SU-DHL-6 (cell line): ENCODE results near the gene PPARA.

ENCODE experiments used
- H2AFZ ChIP-seq: fragments of 200-600 bp; sonication (generic); 2 replicates; pipeline ENCODE4 v1.6.1; 2014; ENCODE audit warnings: low read depth, mild to moderate bottlenecking, moderate library complexity, mixed read lengths, antibody characterized with exemption, low read length; ENCODE audit not compliant: severe bottlenecking
- H3F3A ChIP-seq: fragments of 200-600 bp; shearing (Covaris generic); 2 replicates; pipeline ENCODE4 v1.6.0; 2016; ENCODE audit warnings: antibody characterized with exemption, mild to moderate bottlenecking; ENCODE audit not compliant: insufficient read depth
- H3K27ac ChIP-seq: fragments of 200-600 bp; sonication (generic); 2 replicates; pipeline ENCODE4 v1.5.1; 2016; ENCODE audit warnings: low read depth, mild to moderate bottlenecking, low read length, moderate library complexity, mixed read lengths
- H3K27me3 ChIP-seq: fragments of 200-600 bp; sonication (generic), shearing (Covaris generic); 2 replicates; pipeline ENCODE4 v1.6.0; 2014; ENCODE audit warnings: mild to moderate bottlenecking, low read length
- H3K36me3 ChIP-seq: fragments of 200-600 bp; sonication (generic); 2 replicates; pipeline ENCODE4 v1.6.1; 2014; ENCODE audit warnings: mild to moderate bottlenecking, low read length, mixed read lengths
- H3K4me2 ChIP-seq: fragments of 300-600, 200-600 bp; shearing (Covaris generic), sonication (generic); 2 replicates; pipeline ENCODE4 v1.6.0; 2014; ENCODE audit warnings: low read length, low read depth, mild to moderate bottlenecking; ENCODE audit not compliant: poor library complexity, severe bottlenecking
- H3K4me3 ChIP-seq: fragments of 200-600 bp; sonication (generic); 2 replicates; pipeline ENCODE4 v1.5.1; 2014; ENCODE audit warnings: antibody characterized with exemption, low read length, mild to moderate bottlenecking, mixed read lengths; ENCODE audit not compliant: insufficient read depth, poor library complexity, severe bottlenecking
- H3K79me2 ChIP-seq: fragments of 200-600 bp; sonication (generic); 2 replicates; pipeline ENCODE4 v1.6.1; 2014; ENCODE audit warnings: mild to moderate bottlenecking, low read length, moderate library complexity; ENCODE audit not compliant: insufficient read depth
- H3K9ac ChIP-seq: fragments of 200-600 bp; sonication (generic); 2 replicates; pipeline ENCODE4 v1.7.0; 2014; ENCODE audit warnings: mild to moderate bottlenecking, low read length
- H3K9me2 ChIP-seq: fragments of 200-600 bp; sonication (generic); replicated peaks from 2 replicates; pipeline ENCODE4 v1.6.1; 2014; ENCODE audit warnings: low read length; ENCODE audit not compliant: insufficient read depth
- H3K9me3 ChIP-seq: fragments of 200-600 bp; sonication (generic); 2 replicates; pipeline ENCODE4 v1.6.1; 2014; ENCODE audit warnings: low read length, mixed read lengths; ENCODE audit not compliant: insufficient read depth
- H4K20me1 ChIP-seq: fragments of 200-600 bp; sonication (generic); 2 replicates; pipeline ENCODE4 v1.6.1; 2014; ENCODE audit warnings: low read depth, mild to moderate bottlenecking, antibody characterized with exemption, low read length, moderate library complexity, mixed read lengths
- EZH2phosphoT487 ChIP-seq: fragments of 200-600 bp; sonication (generic), shearing (Covaris generic); conservative IDR thresholded peaks from 2 replicates; pipeline ENCODE4 v1.6.1; 2018; ENCODE audit warnings: mild to moderate bottlenecking, antibody characterized with exemption, low read length, moderate library complexity, mixed read lengths
- TF ChIP-seq, protein P1 (sequence below): fragments of 200-600 bp; sonication (generic); IDR thresholded peaks from one replicate; pipeline ENCODE4 v1.5.1; 2017; ENCODE audit warnings: antibody characterized with exemption, mild to moderate bottlenecking, low read length, moderate library complexity; ENCODE audit not compliant: insufficient read depth, poor library complexity, severe bottlenecking

PPARA gene

DNA sequence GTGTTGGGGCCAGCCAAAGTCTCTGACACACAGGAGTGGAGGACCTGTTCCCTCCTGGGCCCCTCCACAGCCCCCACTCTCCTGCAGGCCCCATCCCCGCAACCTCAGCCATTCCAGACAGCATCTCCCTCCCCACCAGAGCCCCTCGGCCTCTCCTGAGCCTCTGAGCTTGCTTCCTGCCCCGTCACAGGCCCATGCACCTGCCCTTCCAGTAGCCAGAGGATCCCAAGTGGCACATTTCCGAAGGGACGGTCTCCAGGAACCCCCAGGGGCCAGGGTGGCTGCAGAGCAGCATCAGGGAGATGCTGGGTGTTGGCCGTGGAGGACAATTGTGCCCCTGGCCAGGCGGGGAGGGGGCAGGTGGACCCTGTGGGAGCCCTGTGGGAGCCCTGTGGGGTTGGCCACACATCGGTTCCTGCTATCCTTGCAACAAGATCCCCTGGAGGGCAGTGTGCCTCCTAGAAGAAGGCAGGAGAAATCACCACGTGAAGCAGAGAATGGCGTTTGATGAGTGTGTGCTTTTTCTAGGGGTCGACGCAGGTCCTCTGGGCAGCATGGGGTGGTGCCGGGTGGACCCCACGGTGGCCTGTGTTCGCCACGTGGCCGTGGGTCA, 45.3 kb upstream of the PPARA start:
- H3K9ac ChIP-seq, result no peak overlapping the region
- no peak overlapping the region for H3K4me2 ChIP-seq
- H3K27ac ChIP-seq, result no peak overlapping the region
- no peak for TF ChIP-seq EZH2phosphoT487
- TF ChIP-seq, protein P1, sequence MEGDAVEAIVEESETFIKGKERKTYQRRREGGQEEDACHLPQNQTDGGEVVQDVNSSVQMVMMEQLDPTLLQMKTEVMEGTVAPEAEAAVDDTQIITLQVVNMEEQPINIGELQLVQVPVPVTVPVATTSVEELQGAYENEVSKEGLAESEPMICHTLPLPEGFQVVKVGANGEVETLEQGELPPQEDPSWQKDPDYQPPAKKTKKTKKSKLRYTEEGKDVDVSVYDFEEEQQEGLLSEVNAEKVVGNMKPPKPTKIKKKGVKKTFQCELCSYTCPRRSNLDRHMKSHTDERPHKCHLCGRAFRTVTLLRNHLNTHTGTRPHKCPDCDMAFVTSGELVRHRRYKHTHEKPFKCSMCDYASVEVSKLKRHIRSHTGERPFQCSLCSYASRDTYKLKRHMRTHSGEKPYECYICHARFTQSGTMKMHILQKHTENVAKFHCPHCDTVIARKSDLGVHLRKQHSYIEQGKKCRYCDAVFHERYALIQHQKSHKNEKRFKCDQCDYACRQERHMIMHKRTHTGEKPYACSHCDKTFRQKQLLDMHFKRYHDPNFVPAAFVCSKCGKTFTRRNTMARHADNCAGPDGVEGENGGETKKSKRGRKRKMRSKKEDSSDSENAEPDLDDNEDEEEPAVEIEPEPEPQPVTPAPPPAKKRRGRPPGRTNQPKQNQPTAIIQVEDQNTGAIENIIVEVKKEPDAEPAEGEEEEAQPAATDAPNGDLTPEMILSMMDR, result no peak
- no peaks in the 10 kb centered on the region for H3K36me3 ChIP-seq
- H3F3A ChIP-seq, result no peaks in the 10 kb centered on the region
- no peaks in the 10 kb centered on the region for H3K79me2 ChIP-seq
- no peaks in the 10 kb centered on the region for H3K9me2 ChIP-seq
- H2AFZ ChIP-seq, result no peak overlapping the region
- no peaks in the 10 kb centered on the region for H3K27me3 ChIP-seq
- H4K20me1 ChIP-seq, result no peaks in the 10 kb centered on the region
- H3K9me3 ChIP-seq, result no peaks in the 10 kb centered on the region
- H3K4me3 ChIP-seq, result no peak overlapping the region

DNA sequence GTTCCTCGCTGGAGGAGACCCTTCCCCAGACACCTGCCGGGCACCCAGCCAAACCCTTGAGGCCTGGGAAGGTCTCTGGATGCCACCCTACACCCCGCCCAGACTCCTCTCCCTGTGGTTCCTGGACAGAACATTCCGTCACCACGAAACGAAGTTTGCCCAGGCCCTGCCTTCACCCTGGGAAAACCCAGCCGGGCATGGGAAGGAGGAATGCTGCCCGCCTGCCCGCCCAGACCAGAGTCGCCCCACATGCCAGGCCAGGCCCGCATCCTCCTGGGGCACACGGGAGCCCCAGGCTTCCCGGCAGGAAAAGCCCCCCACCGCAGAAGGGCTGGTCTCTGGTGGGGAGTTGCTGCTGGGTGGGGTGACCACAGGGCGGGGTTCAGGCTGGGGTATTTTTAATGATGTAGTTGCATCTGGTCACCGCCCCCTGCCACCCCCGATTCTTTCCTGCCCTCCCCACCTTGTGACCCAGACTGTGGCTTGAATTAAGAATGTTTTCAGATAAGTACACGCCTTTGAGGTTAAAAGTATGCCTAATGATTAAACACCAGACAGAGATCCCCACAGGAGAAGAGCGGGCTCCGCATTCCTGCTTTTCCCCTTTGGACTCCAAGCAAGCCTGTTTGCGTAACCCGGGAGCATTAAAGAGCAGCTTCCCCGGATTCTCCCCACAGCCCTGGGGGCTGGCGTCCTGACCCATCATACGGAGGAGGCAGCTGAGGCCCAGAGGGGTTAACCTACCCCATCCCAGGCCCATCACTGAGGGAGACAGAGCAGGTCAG, 44.6 kb upstream of the PPARA start:
- Histone ChIP-seq H3K4me2 (no peak overlapping the region), H3K9ac (no peak overlapping the region), H3K36me3 (no peaks in the 10 kb centered on the region), H3K79me2 (no peaks in the 10 kb centered on the region), H3K9me3 (no peaks in the 10 kb centered on the region), H4K20me1 (no peaks in the 10 kb centered on the region), H2AFZ (no peak overlapping the region), H3K27me3 (no peaks in the 10 kb centered on the region), H3F3A (no peaks in the 10 kb centered on the region), H3K4me3 (no peak overlapping the region), H3K9me2 (no peaks in the 10 kb centered on the region), H3K27ac (no peak overlapping the region)
- TF ChIP-seq EZH2phosphoT487, result no peak
- TF ChIP-seq, protein P1, result no peak

DNA sequence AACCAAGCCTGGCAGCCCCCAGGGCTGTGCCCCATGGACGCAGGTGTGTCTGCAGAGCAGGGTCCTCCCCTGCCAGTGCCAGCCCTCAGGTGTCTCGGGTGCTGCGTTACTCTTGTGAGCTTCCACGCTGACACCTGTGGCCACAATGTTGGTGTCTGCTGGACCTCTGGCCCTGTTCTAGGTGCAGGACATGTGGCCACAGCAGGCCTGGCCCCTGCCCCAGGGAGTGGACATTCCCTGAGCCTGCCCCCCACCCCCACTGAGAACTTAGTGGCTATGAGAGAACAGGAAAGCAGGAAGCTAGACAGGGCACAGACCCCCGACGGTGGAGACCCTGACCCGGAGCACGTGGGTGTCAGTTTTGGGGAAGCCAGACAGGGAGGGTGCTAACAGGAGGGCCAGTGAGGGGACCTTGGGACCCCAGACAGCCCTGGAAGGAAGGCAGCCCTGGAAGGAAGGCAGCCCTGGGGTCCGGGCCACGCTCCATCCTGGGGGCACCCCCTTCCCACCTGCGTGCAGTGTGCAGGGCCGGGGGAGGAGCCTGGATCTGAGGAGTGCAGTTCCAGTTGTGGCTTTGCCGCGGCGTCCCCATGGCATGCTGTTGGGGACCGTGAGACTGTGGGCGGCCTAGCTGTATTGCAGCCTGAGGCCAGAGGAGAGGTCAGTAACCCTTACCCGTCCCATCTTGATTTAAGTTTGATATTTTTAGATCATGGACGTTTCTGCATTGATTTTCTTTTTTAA, 43.9 kb upstream of the PPARA start:
- no peak for TF ChIP-seq EZH2phosphoT487
- TF ChIP-seq, protein P1, result no peak
- Histone ChIP-seq H3K79me2 (no peaks in the 10 kb centered on the region), H3K27ac (no peak overlapping the region), H2AFZ (no peak overlapping the region), H3K9ac (no peak overlapping the region), H3F3A (no peaks in the 10 kb centered on the region), H3K27me3 (no peaks in the 10 kb centered on the region), H3K9me2 (no peaks in the 10 kb centered on the region), H3K36me3 (no peaks in the 10 kb centered on the region), H3K9me3 (no peaks in the 10 kb centered on the region), H4K20me1 (no peaks in the 10 kb centered on the region), H3K4me3 (no peak overlapping the region), H3K4me2 (no peak overlapping the region)
